Activated T-helper 9 cell treated with anti-CD3 and anti-CD28 coated beads, Interleukin-2, amount 50 U/mL, for 16 hours (primary cell): ENCODE results near the gene CPXM2.
"Not testable (repeated sequence)": the region's sequence is repeated elsewhere in the genome, so short reads cannot be mapped to it uniquely, and the experiment has no call there.

Experiments used
- DNase-seq: peaks from one replicate; pipeline ENCODE4 v3.0.0-alpha.2; 2020; ENCODE audit warnings: low read depth

Gene CPXM2

DNA sequence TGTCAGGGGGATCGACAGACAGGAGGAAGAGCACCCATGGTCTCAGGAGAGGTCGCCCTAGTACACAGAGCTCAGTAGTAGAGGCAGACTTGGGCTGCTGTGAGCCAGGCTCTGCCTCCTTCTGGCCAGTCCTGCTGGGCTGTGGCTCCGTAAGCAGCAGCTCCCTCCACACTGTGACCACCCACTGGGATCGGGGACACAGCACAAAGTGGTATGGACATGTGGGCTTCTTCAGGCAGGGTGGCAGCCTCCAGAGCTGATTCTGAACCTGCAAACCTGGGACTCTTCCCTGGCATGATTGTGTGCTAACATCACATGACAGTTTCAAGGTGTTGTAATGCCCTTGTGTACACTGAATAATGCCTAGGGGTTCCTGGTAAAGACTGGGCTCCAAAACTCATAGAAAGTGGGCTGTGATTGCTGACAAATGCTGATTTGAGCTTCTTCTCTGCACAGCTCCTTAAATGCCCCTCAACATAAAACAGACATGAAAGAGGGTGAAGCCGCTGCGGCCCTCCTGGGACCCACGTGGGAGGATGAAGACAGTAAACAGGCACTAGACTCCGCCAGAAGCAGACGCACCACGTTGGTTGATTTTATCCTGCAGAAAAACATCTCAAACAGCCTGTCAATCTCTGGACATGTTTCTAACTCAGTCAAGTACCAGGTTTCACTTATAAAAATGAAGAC lies 148.7 kb downstream of the CPXM2 start:
- no peak for DNase-seq

DNA sequence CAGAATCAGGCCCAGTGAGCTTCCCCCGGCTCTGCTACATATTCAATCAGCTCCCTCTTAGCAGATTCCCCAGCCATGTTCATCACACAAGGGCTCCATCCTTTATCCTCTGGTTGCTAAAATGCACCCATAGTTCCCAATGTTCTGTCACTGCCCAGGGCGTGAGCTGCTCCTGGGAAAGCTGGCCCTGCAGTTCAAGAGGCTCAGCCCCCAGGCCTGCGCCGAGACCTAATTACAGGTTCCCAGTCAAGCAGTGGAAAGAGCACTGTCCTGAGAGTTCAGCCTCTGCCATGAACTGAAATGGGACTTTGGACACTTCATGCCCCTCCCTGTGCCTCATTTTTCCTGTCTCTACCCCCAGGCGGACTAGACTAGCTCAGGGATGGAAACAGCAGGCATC lies 149.9 kb downstream of the CPXM2 start:
- DNase-seq: no peak

DNA sequence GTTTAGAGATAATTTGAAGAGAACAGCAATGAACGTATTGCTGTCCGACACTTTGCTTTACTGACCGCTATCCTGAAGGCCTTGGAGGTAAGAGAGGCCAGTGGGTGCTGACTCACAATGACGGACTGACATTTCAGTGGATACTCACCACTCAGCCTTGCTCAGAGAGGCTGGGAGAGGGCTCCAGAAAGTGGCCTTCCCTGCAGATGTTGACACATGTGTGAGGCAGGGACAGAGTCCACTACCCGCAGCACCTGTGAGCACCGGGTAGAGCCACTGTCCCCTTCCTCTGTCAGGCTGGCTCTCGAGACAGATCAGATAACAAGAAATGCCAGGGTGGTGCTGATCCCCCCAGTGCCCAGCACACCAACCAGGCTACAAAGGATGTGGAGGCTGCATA lies 150.5 kb downstream of the CPXM2 start:
- DNase-seq: no peak

DNA sequence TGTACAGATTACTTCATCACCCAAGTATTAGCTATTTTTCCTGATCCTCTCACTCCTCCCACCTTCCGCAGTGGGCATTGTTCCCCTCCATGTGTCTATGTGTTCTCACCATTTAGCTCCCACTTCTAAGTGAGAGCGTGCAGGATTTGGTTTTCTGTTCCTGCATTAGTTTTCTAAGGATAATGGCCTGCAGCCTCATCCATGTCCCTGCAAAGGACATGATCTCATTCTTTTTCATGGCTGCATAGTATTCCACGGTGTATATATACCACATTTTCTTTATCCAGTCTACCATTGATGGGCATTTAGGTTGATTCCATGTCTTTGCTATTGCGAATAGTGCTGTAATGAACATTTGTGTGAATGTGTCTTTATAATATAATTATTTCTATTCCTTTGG lies 154.7 kb downstream of the CPXM2 start:
- not testable (repeated sequence) for DNase-seq

DNA sequence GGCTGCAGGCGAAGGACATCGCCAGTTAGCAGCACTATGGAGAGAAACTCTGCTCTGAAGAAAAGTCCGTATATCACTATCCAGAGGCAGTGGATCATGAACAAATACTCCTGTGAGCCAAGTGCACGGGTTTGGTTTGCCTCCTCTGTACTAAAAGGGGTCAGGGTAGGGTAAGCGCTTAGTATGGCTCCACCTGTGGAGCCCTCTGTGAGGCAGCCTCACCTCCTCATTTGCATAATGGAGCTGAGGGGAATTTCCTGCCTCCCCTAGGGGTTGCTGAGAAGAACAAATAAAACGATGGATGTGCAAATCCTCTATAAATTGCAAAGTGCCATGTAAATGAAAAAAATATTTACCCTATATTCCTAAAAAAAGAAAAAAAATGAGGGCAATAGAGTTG lies 162.1 kb downstream of the CPXM2 start:
- DNase-seq: no peak

DNA sequence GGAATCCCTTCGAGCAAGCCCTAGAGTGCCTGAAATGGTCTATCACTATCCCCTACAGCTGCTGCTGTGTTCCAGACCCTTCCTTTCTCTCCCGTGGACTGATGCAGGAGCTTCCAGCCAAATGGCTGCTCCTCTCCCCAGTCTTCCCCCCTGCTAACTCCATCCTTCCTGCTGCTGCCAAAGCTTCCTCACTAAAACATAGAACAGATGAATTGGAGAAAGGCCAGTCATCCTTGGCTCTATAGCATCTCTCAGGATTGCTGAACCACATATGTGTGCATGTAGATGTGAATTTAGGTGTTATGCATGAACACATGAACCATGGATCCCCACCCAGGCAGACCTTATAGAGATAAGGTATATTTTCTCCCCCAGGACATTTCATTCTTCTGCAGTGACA lies 164.8 kb downstream of the CPXM2 start:
- DNase-seq: no peak

DNA sequence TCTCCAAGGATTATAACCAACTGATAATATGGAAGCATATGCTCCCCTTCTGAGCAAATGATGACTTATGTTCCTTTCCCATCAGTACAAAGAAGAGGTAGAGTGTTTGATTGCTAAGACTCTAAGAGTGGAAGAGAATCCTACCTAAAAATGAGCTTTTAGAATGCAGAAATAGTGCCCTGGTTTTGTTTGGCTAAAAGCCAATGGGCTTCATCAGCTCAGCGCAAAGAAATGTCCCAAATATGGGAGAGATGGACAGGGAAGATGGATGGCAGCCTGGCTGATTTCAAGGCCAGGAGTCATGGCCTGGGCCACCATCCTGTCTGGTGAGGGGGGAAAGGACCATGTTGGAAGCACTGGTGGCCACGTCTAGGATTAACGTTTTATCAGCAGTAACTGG lies 165.2 kb downstream of the CPXM2 start:
- DNase-seq: no peak

DNA sequence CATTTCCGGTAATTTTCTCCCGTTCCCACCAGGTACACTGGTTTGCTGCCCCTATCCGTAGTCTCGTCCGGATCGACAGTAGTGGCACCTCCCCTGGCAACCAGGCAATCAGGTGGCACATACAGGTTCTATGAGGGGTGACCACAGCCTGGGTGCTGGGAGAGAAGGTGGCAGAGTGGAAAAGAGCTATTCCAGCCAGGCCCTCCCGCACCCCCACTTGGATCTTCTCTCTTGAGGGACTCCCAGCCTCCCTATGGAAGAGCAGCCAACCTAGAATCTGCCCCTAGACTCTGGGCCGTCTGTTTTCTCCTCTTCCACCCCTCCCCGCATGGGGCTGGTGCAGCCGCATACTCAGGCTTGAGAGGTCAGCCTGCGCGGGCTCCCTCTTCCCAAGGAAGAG lies 166.9 kb downstream of the CPXM2 start:
- DNase-seq: no peak

DNA sequence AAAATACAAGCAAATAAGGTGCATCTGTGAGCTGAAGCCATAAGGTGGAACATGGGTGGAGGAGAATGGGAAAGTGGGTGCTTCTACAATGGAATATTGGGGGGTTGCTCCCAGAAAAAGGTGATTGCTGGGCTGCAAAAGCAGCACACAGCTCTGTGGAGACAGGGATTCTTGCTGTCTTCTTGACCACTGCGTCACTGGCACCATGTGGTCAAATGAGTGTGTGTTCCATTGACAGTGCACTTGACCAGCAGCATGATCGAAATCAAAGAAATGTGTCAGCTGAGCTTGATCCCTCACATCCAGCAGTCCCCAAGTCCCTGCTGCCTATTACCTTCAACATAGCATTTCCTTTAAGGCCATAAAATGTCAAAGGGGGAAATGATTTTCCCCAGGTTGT lies 169.3 kb downstream of the CPXM2 start:
- DNase-seq: no peak

DNA sequence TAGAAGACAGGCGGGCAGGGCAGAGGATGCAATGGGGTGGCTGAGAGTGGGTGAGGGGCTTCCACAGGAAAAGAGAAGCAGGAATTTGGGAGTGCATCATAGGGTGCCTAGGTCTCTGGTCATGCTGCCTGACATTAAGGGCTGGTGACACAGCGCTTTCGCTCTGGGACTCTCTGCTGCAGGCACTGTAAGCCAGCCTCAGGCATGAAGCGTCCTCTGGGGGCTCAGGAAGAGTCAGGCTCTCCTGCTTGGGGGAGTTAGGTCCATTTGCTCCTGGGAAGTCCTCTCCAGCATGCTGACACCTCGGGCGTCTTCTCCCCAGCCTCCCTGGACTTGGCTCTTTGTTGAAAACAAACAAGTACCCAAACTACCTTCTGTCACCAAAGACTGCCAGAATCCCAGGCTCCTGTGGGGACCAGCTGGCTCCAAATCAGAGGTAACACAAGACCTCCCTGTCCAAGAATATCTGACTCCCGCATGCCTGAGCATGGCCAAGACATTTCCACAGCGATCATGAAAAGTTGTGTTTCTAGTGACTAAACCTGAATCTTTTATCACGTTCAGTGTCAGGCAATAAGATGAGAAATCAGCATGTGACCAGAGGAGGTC lies 170.1 kb downstream of the CPXM2 start:
- no peak for DNase-seq

DNA sequence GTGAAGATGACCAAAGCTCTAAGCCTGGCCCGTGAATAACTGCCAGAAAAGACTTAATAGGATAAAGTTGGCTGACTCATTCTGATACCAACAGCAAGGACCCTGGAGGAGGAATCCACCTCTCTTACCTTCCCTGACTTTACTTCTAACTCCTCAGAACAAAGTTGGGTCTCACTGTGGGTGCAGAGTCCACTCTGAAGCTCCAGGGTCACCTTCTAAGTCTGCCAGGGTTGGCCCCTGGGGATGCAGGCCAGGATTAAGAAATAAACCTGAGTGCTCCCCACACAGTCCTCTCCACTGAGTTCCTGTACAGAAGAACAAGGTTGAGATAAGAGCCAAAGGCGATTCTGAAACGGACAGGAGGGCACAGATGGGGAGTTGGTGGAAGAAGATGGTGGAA lies 171.1 kb downstream of the CPXM2 start:
- DNase-seq: no peak

DNA sequence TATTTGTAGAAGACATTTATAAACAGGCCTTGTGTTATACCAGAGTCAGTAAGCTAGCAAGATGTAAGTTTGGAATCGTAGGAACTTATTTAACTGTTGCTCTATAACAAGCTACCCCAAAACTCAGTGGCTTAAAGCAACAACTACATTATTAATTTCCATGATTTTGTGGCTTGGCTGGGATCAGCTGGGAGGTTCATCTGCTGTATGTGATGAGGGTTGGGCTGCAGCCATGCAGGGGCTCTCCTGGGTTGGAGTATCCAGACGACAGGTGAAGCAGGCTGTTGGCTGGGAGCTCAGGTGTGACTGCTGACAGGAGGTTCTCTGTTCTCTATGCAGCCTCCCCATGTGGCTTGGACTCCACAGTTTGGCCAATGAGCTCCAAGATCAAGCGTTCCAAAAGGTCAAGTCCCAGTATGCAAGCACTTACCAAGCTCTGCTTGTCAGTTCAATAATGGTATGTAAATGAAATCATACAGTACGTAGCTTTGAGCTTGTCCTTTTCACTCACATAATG lies 173.0 kb downstream of the CPXM2 start:
- no peak for DNase-seq

DNA sequence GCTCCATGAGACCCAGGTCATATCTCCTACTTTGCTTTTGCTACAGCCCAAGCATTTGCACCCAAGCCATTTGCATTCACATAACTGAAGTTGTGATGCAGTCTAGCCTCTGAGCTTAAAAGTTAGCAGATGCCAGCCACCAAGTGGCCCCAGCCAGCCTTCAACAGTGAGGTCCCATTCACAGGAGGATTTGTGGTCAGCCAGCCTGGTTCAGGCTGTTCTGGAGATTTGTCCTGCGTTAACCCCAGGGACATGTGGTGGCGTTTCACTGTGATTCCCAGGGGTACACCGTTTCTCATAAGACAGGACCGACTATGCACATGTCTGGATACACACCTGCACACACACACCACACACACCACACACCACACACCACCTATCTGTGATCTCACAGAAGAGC lies 174.3 kb downstream of the CPXM2 start:
- DNase-seq: no peak

DNA sequence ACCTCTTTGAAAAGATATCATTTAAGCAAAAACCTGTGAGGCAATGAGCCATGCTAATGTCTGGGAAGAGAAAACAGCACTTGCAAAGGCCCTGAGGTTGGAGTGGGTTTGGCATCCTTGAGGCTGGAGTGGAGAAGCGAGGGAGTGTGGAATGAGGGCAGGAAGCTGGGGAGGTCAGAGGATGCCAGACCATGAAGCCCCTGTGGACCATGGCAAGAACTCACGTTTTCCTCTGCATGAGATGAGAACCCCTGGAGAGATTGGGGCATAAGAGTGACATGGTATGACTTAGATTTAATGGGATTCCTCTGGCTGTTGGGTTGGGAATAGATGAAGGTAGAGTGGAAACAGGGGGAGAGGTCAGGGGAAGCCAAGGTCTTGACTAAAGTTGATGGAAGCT lies 176.1 kb downstream of the CPXM2 start:
- no peak for DNase-seq

DNA sequence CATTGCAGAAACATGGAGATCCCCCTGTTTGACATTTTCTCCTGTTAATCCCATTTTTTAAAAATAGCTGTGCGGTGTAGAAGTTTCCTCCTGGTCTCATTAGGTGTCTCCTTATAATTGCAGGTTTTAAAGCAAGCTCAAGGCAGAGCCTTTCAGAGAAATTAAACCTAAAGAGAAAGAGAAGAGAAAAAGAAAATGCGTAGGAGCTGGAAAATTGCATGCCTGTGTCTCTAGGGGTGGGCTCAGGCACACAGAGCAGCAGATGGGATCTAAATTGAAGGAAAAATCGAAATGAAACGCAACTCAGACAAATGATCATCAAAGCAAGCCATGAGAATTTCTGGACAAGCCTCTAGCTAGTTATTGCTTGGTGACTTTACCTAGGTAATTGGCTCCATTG lies 185.4 kb downstream of the CPXM2 start:
- DNase-seq: no peak

DNA sequence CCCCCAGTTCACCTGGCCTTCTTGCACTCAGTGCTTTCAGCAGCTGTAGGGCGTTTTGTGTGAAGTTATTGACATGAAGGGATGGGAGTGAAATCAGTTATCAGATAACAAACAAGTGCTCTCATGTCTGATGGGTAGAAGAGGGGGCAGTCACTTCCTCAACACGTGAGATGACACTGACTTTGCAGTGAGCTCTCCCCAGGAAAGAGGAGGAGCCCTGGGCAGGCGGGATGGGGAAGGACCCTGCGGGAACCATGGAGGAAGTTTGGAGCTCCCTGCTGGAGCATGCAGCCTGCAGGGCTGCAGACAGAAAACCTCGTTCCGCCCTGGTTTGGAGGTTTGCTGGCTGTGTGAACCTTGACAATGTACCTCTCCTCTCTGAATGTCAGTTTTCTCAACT lies 186.8 kb downstream of the CPXM2 start:
- DNase-seq: no peak

DNA sequence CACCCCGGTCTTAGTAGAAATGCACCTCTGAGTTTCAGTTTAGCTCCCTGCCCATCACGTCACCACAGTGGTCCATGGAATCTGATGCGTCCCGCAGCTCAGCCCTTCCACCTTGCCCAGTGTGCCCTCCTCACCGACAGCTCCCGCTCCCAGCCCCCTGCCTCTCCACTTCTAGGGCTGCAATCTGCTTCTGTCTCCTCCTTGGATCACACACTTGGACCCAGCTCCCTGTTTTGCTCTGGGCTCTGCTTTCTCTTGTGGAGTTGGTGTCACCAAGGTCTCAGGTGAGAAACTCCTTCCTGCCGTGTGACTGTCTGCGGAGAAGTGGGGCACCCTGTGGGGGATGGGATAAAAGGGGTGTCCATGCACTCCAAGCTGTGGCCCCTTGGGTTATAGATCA lies 187.5 kb downstream of the CPXM2 start:
- no peak for DNase-seq

DNA sequence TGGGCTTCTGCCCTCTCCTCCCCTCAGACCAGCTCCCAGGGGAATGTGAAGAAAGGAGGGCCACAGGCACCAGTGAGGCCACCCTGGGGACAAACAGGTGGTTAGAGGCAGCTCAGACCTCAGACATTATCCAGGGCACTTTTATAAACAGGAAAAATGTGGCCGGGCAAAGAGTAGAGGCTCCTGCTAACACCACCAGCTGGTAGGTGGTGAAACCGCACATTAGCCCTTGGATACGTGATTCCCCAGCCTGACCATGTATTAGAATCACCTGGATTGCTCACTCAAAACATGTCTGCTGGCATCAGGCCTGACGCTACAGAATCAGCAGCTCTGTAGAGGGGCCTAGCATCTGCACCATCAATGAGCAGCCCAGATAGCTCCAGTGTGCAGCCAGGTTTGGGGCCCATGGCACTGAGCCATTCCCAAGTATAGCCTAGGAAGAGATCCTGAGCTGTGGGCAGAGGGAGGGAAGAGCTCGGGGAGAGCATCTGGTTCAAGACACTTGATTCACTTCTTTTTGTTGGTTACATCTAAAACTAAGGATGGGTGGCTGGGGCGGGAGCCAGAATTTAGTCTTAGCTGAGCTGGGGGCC lies 188.3 kb downstream of the CPXM2 start:
- no peak for DNase-seq
